ENCODE data around the gene GRP. TPM values are rescaled to one million over a fixed set of nuclear protein-coding genes. Genes with fewer than 3 reads are reported as not detected.

The GRP gene
- total RNA-seq, 4 donors from 2014 or later: not detected

DNA sequence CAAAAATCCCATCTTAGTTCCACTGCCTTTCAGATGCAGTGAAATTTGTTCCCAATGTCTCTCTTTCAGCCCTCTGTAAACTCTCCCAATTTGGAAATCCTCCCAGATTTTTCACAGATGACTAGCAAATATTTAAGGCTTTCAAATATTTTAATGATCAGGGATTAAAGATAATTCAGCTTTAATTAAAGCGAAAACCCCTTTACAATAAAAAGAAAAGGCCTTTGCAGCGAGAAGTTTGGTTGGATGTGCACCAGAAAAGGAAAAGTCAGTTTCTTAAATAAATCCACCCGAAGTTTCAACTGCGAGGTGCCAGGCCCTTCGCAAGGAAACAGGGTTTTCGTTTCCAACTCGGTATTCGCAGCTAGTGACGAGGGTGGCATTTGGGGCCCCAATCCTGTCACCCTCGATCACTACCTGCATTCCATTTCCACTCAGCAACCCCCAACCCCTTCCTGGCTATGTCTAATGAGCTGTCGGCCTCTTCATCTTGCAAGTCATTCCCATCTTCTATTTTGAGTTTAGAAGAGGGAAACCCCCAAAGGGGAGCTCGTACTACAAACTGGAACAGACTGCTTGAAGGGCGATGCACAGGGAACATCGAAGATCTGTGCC is 51.8 kb downstream of the GRP start:
- Histone ChIP-seq H3K9me3 (no peaks in the 10 kb centered on the region), H3K4me3 (no peak overlapping the region), H3K27ac (no peak overlapping the region), H3K27me3 (peaks cover 33 to 81% of the 10 kb centered on the region in 2 donors), H3K4me1 (peaks cover 0 to 12% of the 10 kb centered on the region in 2 donors), H3K36me3 (no peaks in the 10 kb centered on the region)
- TF ChIP-seq, protein P1, sequence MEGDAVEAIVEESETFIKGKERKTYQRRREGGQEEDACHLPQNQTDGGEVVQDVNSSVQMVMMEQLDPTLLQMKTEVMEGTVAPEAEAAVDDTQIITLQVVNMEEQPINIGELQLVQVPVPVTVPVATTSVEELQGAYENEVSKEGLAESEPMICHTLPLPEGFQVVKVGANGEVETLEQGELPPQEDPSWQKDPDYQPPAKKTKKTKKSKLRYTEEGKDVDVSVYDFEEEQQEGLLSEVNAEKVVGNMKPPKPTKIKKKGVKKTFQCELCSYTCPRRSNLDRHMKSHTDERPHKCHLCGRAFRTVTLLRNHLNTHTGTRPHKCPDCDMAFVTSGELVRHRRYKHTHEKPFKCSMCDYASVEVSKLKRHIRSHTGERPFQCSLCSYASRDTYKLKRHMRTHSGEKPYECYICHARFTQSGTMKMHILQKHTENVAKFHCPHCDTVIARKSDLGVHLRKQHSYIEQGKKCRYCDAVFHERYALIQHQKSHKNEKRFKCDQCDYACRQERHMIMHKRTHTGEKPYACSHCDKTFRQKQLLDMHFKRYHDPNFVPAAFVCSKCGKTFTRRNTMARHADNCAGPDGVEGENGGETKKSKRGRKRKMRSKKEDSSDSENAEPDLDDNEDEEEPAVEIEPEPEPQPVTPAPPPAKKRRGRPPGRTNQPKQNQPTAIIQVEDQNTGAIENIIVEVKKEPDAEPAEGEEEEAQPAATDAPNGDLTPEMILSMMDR (IDR thresholded peaks at IDR 0.05): no peak
- TF ChIP-seq POLR2A (IDR thresholded peaks at IDR 0.05): no peak
- intact Hi-C loops (cut with DNase I; ENCODE audit: low total_unique reads): no loop called here
- DNase-seq: no peak

DNA sequence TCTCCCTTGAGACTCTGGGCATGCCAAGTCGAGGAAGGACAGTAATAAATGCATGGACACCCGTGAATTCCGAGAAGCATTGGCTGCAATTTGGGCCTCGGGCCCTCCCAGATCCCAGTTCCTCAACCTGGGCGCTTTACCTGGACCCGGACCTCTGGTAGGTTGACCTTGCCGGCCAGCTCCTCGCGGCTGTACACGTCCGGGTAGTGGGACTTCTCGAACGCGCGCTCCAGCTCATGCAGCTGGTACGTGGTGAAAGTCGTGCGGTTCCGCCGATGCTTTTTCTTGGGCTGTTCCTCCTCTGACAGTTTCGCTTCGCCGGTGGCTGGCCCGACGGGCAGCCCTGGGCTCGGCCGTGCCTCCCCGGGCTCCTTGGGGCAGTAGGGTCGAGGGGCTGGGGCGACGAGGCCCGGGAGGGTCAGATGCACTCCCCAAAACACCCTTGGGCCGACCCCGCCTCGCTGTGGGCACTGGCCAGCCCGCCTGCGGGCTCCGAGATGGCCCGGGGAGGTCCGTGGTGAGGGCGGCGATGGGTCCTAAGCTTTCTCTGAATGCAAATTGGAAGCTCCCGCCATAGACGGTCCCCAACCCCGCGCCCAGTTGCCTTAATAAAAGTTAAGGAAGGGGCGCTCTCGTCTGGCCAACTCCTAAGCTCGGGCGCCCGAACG is 52.4 kb downstream of the GRP start:
- Histone ChIP-seq H3K4me1 (peaks cover 0 to 12% of the 10 kb centered on the region in 2 donors), H3K4me3 (no peak overlapping the region), H3K27me3 (peaks cover 33 to 79% of the 10 kb centered on the region in 2 donors), H3K9me3 (no peaks in the 10 kb centered on the region), H3K36me3 (no peaks in the 10 kb centered on the region), H3K27ac (no peak overlapping the region)
- no peak for TF ChIP-seq POLR2A (IDR thresholded peaks at IDR 0.05)
- TF ChIP-seq, protein P1 (IDR thresholded peaks at IDR 0.05): no peak
- DNase-seq: no peak
- intact Hi-C loops (cut with DNase I; ENCODE audit: low total_unique reads): no loop called here

- H3K4me1 ChIP-seq: peaks cover 0 to 12% of the 10 kb centered on the region in 2 donors
- H3K4me3 ChIP-seq: no peak within 1 kb of the TSS
- peaks cover 27 to 74% of the 10 kb centered on the region in 2 donors for H3K27me3 ChIP-seq
- intact Hi-C loops (cut with DNase I; ENCODE audit: low total_unique reads): no loop called here
- no peaks in the 10 kb centered on the region for H3K36me3 ChIP-seq
- no peaks in the 10 kb centered on the region for H3K9me3 ChIP-seq
- no peak within 1 kb of the TSS for H3K27ac ChIP-seq
- TF ChIP-seq POLR2A (IDR thresholded peaks at IDR 0.05): no peak
- TF ChIP-seq, protein P1 (IDR thresholded peaks at IDR 0.05): no peak
- no peak for DNase-seq
These were observed 53.2 kb downstream of the GRP start, which contains the start of gene RAX for GRCh38 chr18:59272891-59273758. Gene RAX (minus strand): TSS chr18:59273454. CDS start chr18:59273206, 248 bp downstream.

- Histone ChIP-seq H3K9me3 (no peaks in the 10 kb centered on the region), H3K4me1 (peaks cover 0 to 12% of the 10 kb centered on the region in 2 donors), H3K27me3 (peaks cover 19 to 67% of the 10 kb centered on the region in 2 donors), H3K27ac (no peak overlapping the region), H3K36me3 (no peaks in the 10 kb centered on the region), H3K4me3 (no peak overlapping the region)
- no peak for DNase-seq
- intact Hi-C loops (cut with DNase I; ENCODE audit: low total_unique reads): no loop called here
- TF ChIP-seq, protein P1 (IDR thresholded peaks at IDR 0.05): no peak
- no peak for TF ChIP-seq POLR2A (IDR thresholded peaks at IDR 0.05)
These were observed 54.0 kb downstream of the GRP start for GRCh38 chr18:59273759-59274532.
